Hematopoietic multipotent progenitor cell treated with erythropoietin and hydrocortisone succinate and interleukin-3 and kit ligand, for 4 days (in vitro differentiated cells): ENCODE results near the gene RAB3IL1.

Experiments used
- DNase-seq: peaks from one replicate; pipeline ENCODE4 v3.0.0-alpha.2; 2015

Gene RAB3IL1

DNA sequence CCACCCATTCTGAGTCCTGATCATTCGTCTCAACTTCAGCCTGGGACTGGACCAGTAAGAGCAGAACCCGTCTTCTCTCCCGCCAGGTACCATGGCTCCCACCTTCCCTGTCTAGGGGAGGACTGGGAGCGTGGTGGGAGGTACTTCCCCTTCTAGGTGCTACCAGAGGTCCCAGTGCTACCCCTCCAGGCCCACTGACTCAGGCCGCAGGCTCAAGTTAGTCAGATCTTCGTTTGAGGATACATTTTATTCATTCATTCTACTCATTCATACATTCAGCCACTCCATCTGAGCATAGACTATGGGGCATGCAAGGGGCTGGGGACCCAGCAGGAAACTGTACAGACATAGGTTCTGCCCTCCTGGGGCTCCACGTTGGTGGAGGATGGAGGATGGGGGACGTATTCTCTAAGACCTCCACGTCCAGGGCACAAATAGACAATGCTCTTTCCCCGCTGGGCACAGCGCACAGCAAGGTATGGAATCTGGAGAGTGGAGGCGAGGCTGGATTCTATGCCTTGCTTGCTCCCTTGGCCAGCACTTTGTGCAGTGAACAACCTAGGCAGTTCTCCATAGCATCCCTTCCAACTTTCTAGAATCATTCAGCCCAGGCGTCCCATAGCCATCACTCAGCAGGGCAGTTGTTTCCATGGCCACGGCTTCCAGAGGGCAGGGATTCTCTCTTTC is 1.0 kb upstream of the RAB3IL1 start:
- no peak for DNase-seq

- DNase-seq, result no peak
These were observed 531 bp downstream of the RAB3IL1 start for GRCh38 chr11:61916737-61917333.

DNA sequence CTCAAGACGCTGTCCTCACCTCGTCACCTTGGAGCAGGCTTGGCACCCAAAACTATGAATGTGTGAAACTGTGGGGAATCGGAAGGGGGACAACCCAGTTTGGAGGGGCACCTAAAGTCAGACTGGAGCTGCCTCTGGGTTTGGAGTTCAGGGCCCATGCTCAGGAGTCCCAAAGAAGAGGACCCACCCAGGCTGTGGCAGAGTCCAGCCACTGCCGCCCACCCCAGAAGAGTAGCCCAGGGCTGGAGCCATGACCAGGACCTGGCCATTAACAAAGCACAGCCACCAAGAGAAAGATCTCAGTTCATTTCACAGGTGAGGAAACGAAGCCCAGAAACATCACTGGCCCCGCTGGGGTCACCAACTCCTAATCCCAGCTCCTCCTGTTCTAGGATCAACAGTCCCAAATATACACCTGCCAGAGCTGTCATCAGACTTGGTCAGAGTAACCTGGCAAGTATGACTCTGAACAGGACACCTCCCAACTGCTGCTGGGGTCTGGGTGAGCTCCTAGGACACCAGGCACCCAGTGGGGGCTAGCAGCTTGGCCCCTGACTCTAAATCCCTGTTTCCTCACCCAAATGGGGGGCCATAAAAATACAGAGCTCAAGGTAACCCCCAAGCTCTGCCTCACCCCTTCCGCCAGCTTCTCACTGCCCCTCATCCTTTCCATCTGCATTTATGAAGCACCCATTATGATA is 2.7 kb downstream of the RAB3IL1 start:
- no peak for DNase-seq

- no peak for DNase-seq
These were observed 3.5 kb downstream of the RAB3IL1 start for GRCh38 chr11:61913699-61914395.

DNA sequence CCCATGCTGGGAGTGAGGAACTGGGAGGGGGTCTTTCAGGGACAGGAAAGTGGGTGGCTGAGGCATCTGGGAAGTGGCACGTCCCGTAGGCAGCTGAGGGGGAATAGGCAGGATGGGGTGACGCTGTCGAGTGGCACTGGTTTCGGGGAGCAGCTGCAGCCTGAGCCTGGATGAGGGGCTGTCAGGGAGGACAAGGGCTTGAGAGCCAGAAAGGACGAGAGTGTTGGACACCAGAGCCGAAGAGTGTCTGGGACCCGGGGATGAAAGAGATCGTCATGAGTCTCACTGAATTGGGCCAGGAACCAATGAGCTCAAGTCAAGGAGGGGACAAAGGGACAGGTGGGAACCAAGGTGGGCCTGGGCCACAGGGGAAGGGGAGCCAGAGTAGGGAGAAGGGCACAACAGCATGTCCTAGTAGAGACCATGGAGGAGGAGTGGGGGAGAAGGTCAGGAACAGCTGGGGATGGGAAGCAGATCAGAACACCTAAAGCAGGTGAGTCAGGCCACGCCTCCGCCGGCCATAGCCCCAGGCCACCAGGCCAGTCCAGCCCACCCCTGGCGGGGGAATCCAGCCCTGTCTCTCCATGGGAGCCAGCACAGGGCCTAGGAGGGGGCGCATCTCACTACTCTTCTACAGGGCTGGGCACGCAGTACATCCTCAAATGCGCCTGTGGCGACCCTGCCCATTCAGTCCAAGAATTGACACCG is 4.2 kb downstream of the RAB3IL1 start:
- DNase-seq, result no peak

DNA sequence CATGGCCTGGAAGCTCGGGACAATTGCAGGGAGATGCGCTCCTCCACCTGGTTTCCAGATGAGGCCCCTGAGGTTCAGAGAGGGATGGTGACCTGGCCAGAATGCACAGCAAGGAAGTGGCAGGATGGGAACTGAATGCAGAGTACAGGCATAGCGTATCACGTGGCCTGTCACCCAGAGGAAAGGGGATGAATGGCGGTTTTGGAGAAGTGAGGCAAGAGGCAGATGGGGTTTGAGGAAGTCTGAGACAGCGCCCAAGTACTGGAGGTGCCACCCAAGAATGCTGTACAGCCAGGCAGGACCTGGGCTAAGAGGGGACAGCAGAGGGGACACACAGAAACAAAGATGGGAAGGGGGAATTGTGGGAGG is 4.9 kb downstream of the RAB3IL1 start:
- peak; percentile 86 for DNase-seq

- DNase-seq, result no peak
These were observed 5.5 kb downstream of the RAB3IL1 start for GRCh38 chr11:61911701-61912529.

DNA sequence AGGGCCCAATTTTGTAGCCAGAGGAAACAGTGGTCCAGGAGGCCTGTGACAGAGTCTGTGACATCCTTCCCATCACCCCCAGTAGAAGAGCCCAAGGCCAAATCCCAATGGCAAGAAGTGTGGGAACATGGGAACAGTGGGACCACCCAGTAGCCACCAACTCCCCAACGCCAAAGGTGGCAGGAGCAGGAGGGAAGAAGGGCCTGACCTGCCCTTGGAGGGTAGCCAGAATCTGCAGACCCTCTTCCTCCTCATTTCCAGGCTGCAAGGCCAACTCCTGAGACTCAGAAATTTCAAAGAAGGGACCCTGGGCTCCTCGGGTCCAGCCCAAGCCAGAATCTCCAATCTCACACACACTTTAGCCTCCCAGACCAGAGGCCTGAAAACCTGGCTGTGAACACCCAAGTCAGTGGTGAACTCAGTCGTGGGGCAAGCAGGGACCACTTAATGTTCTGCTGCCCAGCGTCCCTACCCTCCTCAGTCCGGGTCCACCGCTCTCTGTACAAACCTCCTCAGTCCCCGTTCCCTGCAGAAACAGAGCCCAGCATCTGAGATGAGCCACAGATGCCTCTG is 6.2 kb downstream of the RAB3IL1 start:
- no peak for DNase-seq

DNA sequence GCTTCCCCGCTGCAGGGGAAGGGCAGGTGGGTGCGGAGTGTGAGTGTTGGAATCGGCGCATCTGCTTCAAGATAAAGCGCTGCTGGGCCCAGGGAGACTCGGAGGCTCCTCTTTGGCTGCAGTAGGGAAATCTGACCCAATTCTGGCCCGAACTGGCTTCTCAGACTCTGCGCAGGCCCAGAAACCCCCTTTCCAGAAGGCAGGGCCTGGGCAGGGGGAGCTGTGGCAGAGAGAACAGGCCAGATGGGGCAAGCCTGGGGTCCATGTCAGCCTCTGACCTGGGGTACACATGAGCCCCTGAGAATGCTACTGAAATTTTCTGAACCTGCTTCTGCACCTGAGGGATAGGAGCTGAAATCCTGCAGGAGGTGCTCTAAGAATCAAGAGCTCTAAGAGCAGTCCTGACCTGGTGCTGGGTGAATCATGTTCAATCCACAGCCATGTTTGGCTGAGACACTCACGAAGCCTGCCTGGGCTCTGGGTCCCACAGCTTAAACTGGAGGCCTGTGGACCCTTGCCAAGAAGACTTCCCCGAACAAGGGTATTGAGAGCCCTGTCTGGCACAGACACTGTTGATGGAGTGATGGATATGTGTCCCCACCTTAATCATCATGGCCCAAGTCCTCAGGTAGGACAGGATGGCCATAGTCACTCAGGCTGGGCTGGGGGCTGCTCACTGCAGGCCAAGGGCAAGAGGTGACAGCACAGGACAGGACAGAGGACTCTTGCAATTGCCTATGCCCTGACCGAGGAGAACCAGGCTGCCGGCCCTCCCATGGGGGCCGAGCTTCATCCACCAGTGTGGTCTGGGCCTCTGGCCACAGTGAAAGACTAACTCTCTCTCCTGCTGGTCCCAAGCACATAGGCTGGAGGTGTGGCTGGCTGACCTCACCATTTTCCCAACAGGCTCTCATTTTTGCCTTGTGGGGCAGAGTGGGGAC is 6.9 kb downstream of the RAB3IL1 start:
- no peak for DNase-seq

DNA sequence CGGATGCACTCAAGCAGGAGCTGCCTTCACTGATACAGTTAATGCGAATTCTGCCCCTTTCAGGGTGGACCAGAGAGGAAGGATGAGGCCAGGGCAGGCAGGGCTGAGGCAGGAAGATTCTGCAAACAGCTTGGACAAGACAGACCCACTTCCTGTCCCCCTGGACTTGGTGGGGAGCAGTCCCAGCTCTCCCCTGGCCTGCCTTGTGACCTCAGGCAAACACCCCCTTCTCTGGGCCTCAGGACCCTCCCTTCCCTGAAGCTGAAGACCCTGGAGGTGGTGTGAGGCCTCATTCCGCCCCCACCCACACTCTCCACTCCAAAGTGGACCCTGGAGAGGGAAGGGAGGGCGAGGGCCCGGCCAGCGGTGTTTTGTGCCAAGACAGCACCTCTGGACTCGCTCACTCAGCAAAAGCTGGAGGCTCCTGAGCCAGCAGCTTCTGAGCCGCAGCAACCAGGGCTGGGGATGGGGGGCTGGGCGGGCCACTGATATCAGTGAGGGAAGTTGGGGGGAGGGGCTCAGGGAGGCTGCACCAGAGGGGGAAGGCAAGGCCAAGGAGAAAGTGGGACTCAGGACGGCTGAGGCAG is 8.5 kb downstream of the RAB3IL1 start:
- DNase-seq, result peak; percentile 41

GRCh38 chr11:61907871-61908729 is 9.3 kb downstream of the RAB3IL1 start:
- no peak for DNase-seq

DNA sequence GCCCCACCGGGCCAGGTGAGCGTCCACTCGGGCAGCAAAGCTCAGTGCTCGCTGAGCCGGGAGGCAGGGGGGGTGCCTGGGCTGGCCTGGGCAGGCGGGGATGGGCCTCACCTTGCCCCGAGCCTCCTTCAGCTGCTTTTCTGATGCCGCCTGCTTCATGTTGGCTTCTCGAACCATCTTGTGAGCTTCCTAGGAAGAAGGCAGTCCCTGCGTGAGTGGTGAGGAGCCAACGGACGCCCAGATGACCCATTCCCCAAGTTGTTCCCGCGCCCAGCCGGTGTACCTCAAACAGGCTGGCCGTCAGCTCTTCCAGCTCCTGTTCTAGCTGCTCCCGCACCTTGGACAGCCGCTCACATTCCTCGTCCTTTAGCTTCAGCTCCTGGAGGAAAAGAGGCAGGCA is 10.1 kb downstream of the RAB3IL1 start:
- no peak for DNase-seq

- DNase-seq, result no peak
These were observed 10.8 kb downstream of the RAB3IL1 start for GRCh38 chr11:61906522-61906909.

- no peak for DNase-seq
These were observed 11.4 kb downstream of the RAB3IL1 start for GRCh38 chr11:61905801-61906521.

- DNase-seq, result no peak
These were observed 12.2 kb downstream of the RAB3IL1 start for GRCh38 chr11:61905067-61905696.

- DNase-seq, result peak; percentile 62
These were observed 12.8 kb downstream of the RAB3IL1 start for GRCh38 chr11:61904539-61905048.

GRCh38 chr11:61903845-61904244 is 13.5 kb downstream of the RAB3IL1 start:
- no peak for DNase-seq

GRCh38 chr11:61902313-61902712 is 15.1 kb downstream of the RAB3IL1 start:
- DNase-seq, result no peak
